ENCODE data around the gene VAMP8. TPM values are rescaled to one million over a fixed set of nuclear protein-coding genes. Genes with fewer than 3 reads are reported as not detected.

Gene VAMP8
- total and polyA plus RNA-seq, 10 of the 15 experiments (the other 5 are each of a cell fraction or from before 2014, with no cell fraction given) = 93.6 to 744 (median 217) TPM

GRCh38 chr2:85561280-85562212 is 15.8 kb upstream of the VAMP8 start, which contains the start of gene GGCX (continued):
- TF ChIP-seq ZNF687 (IDR thresholded peaks at IDR 0.05) (no peak), RAD51 (IDR thresholded peaks at IDR 0.05) (no peak), STAT3 (IDR thresholded peaks at IDR 0.05; ENCODE audit: low read depth, low read length) (no peak), GABPA (IDR thresholded peaks at IDR 0.05; ENCODE audit: low read depth) (no peak), POU2F2 (IDR thresholded peaks at IDR 0.05; ENCODE audit: borderline replicate concordance, low read depth, low read length) (peak; percentile 77), RCOR1 (conservative IDR thresholded peaks at IDR 0.05; ENCODE audit: low read depth, low read length) (no peak), RFX5 (IDR thresholded peaks at IDR 0.05; ENCODE audit: low read depth, low read length) (no peak), NFYA (IDR thresholded peaks at IDR 0.05; ENCODE audit: borderline replicate concordance, low read depth, low read length) (no peak), SUPT20H (IDR thresholded peaks at IDR 0.05; ENCODE audit: borderline replicate concordance, control insufficient read depth, low read depth, low read length) (no peak), FOXM1 (IDR thresholded peaks at IDR 0.05; ENCODE audit: low read depth, low read length) (no peak), NKRF (conservative IDR thresholded peaks at IDR 0.05) (no peak), CEBPZ (IDR thresholded peaks at IDR 0.05; ENCODE audit: low read depth, low read length) (no peak), HDGF (IDR thresholded peaks at IDR 0.05) (0 out of 2 replicates have a peak, but pooled peaks have one; percentile 41), ATF7 (IDR thresholded peaks at IDR 0.05; ENCODE audit: low read depth) (peak; percentile 28; the same call in 1 of the 2 replicates), SREBF2 (IDR thresholded peaks at IDR 0.05; ENCODE audit: low read length) (no peak), ZNF24 (IDR thresholded peaks at IDR 0.05) (no peak), PKNOX1 (IDR thresholded peaks at IDR 0.05) (peak; percentile 31; the same call in 1 of the 2 replicates), CHD2 (IDR thresholded peaks at IDR 0.05; ENCODE audit: borderline replicate concordance, low read depth, low read length) (no peak; the same call in 1 of the 2 replicates)

All from GM12878 (cell line).